ENCODE measurements around the gene ZFYVE28.

The ZFYVE28 gene

GRCh38 chr4:2408976-2409375 is 9.5 kb downstream of the ZFYVE28 start:
- DNase-seq, result no peak

- no peak for DNase-seq
Measured at GRCh38 chr4:2408401-2408958, 10.0 kb downstream of the ZFYVE28 start.

- no peak for DNase-seq
Measured at GRCh38 chr4:2407991-2408342, 10.5 kb downstream of the ZFYVE28 start.

- no peak for DNase-seq
Measured at GRCh38 chr4:2406920-2407319, 11.5 kb downstream of the ZFYVE28 start.

- DNase-seq, result no peak
Measured at GRCh38 chr4:2406406-2406805, 12.0 kb downstream of the ZFYVE28 start.

- DNase-seq, result no peak
Measured at GRCh38 chr4:2402941-2403340, 15.5 kb downstream of the ZFYVE28 start.

GRCh38 chr4:2402048-2402842 is 16.2 kb downstream of the ZFYVE28 start:
- DNase-seq, result peak; percentile 69

- no peak for DNase-seq
Measured at GRCh38 chr4:2401610-2401983, 16.8 kb downstream of the ZFYVE28 start.

- no peak for DNase-seq
Measured at GRCh38 chr4:2400841-2401609, 17.4 kb downstream of the ZFYVE28 start.

- no peak for DNase-seq
Measured at GRCh38 chr4:2399631-2400190, 18.7 kb downstream of the ZFYVE28 start.

GRCh38 chr4:2399216-2399615 is 19.2 kb downstream of the ZFYVE28 start:
- no peak for DNase-seq

- DNase-seq, result no peak
Measured at GRCh38 chr4:2397596-2398379, 20.7 kb downstream of the ZFYVE28 start.

GRCh38 chr4:2396781-2397368 is 21.6 kb downstream of the ZFYVE28 start:
- DNase-seq, result no peak

- no peak for DNase-seq
Measured at GRCh38 chr4:2395584-2395983, 22.9 kb downstream of the ZFYVE28 start.

GRCh38 chr4:2395038-2395437 is 23.4 kb downstream of the ZFYVE28 start:
- no peak for DNase-seq

GRCh38 chr4:2394528-2394927 is 23.9 kb downstream of the ZFYVE28 start:
- no peak for DNase-seq

- no peak for DNase-seq
Measured at GRCh38 chr4:2393353-2394270, 24.8 kb downstream of the ZFYVE28 start.

- peak; percentile 5 for DNase-seq
Measured at GRCh38 chr4:2390784-2391421, 27.5 kb downstream of the ZFYVE28 start.

GRCh38 chr4:2390146-2390545 is 28.3 kb downstream of the ZFYVE28 start:
- no peak for DNase-seq

GRCh38 chr4:2389691-2390090 is 28.8 kb downstream of the ZFYVE28 start:
- DNase-seq, result no peak

Measured in NCI-H1105 treated with DMSO at 0.1 percent for 48 hours (cell line).